ENCODE measurements around the gene RASA2.

DNA sequence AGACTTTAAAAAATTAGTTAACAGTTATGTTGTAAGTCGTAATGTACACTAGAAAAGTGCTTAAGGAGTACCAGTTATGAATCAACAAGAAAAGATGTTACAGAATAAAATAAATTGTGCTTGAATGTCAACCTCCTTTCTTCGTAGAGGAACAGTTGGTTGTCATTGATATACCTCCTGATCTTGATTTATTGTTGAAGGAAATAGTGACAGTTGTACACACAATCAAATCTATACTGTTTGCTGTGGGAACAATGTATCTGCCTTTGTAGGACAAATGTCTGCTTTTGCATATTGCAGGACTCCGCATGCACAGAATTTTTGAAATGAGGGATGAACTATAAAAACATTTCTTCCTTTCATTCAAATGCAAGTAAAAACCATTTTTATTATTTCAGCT lies 19.2 kb downstream of the RASA2 start:
- TF ChIP-seq, protein P1, sequence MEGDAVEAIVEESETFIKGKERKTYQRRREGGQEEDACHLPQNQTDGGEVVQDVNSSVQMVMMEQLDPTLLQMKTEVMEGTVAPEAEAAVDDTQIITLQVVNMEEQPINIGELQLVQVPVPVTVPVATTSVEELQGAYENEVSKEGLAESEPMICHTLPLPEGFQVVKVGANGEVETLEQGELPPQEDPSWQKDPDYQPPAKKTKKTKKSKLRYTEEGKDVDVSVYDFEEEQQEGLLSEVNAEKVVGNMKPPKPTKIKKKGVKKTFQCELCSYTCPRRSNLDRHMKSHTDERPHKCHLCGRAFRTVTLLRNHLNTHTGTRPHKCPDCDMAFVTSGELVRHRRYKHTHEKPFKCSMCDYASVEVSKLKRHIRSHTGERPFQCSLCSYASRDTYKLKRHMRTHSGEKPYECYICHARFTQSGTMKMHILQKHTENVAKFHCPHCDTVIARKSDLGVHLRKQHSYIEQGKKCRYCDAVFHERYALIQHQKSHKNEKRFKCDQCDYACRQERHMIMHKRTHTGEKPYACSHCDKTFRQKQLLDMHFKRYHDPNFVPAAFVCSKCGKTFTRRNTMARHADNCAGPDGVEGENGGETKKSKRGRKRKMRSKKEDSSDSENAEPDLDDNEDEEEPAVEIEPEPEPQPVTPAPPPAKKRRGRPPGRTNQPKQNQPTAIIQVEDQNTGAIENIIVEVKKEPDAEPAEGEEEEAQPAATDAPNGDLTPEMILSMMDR (conservative IDR thresholded peaks at IDR 0.05): no peak
- TF ChIP-seq EZH2 (IDR thresholded peaks at IDR 0.05; ENCODE audit: low read depth): no peak

Measured in PC-9 (cell line).